B cell (primary cell): ENCODE results near the gene STX1B. TPM values are rescaled to one million over a fixed set of nuclear protein-coding genes. Genes with fewer than 3 reads are reported as not detected.

ENCODE experiments used
- ATAC-seq: fragments of 200-7000 bp; cut with Tn5 transposase; one replicate; pipeline ENCODE4 v1.10.0; 2021; ENCODE audit warnings: low read depth, mild to moderate bottlenecking, moderate number of reproducible peaks, moderate library complexity
- CTCF ChIA-PET: fragments of 350-600 bp; sonication (Branson Sonifier 250); formaldehyde crosslinking; loops from one replicate; lab custom pipeline; 2021; ENCODE audit warnings: antibody characterized with exemption, inconsistent platforms; lab: Charles Lee
- POLR2A ChIA-PET: fragments of 350-600 bp; sonication (Branson Sonifier 250); formaldehyde crosslinking; loops from one replicate; lab custom pipeline; 2021; ENCODE audit warnings: antibody characterized with exemption; lab: Charles Lee
- DNase-seq: peaks from one replicate; pipeline ENCODE4 v3.0.0; 2013
- H2AFZ ChIP-seq: 2 replicates; pipeline ENCODE4 v1.6.1; 2012; ENCODE audit warnings: mild to moderate bottlenecking, low read depth, low read length; ENCODE audit not compliant: insufficient read depth, poor library complexity, severe bottlenecking
- H3K27ac ChIP-seq, 2 donors: 1 replicate in 1 of 2; 2 replicates in 1 of 2; pipeline ENCODE4 v1.5.1; 2012 to 2013; ENCODE audit warnings: low read length in 2 of 2, mild to moderate bottlenecking in 2 of 2, moderate library complexity in 1 of 2
- H3K27me3 ChIP-seq, 4 experiments: fragments of 200-600 bp in 1 of 4; sonication (generic) in 1 of 4; replicated peaks in 1 of 4; 1 replicate in 2 of 4; 2 replicates in 2 of 4; pipeline versions ENCODE4 v1.6.1 to v1.7.0; 2013 to 2016; ENCODE audit warnings: low read length in 3 of 4, mild to moderate bottlenecking in 2 of 4, mixed read lengths in 1 of 4, moderate library complexity in 1 of 4; ENCODE audit not compliant: insufficient read depth in 4 of 4, control insufficient read depth in 3 of 4; ENCODE audit errors: control extremely low read depth in 1 of 4
- H3K36me3 ChIP-seq, 2 experiments: replicated peaks in 1 of 2; 1 replicate in 1 of 2; 2 replicates in 1 of 2; pipeline versions ENCODE4 v1.6.1 to v1.7.1; 2013; ENCODE audit warnings: low read length in 1 of 2; ENCODE audit not compliant: insufficient read depth in 2 of 2, control insufficient read depth in 1 of 2; ENCODE audit errors: control extremely low read depth in 1 of 2, extremely low read depth in 1 of 2
- H3K4me1 ChIP-seq, 2 donors: fragments of 200-600 bp in 1 of 2; sonication (generic) in 1 of 2; 1 replicate in 1 of 2; 2 replicates in 1 of 2; pipeline versions ENCODE4 v1.5.1 to v1.6.1; 2013 to 2017; ENCODE audit warnings: low read length in 2 of 2; ENCODE audit not compliant: control insufficient read depth in 2 of 2, insufficient read depth in 2 of 2
- H3K4me2 ChIP-seq: replicated peaks from 2 replicates; pipeline ENCODE3; 2012; ENCODE audit warnings: mild to moderate bottlenecking, low read depth, low read length; ENCODE audit not compliant: poor library complexity, severe bottlenecking
- H3K4me3 ChIP-seq, 5 experiments: fragments of 200-600 bp in 1 of 5; sonication (generic) in 1 of 5; 1 replicate in 3 of 5; 2 replicates in 2 of 5; pipeline versions ENCODE4 v1.5.1 to v1.7.0; 2011 to 2016; ENCODE audit warnings: low read length in 4 of 5, mild to moderate bottlenecking in 4 of 5, low read depth in 2 of 5, control low read depth in 1 of 5, moderate library complexity in 1 of 5; ENCODE audit not compliant: insufficient read depth in 1 of 5; ENCODE audit errors: control extremely low read depth in 1 of 5, extremely low read depth in 1 of 5
- H3K79me2 ChIP-seq: fragments of 200-600 bp; sonication (generic); one replicate; pipeline ENCODE4 v1.6.0; 2016; ENCODE audit warnings: low read length; ENCODE audit not compliant: control insufficient read depth, insufficient read depth
- H3K9ac ChIP-seq: fragments of 200-600 bp; sonication (generic); 2 replicates; pipeline ENCODE4 v1.6.1; 2017; ENCODE audit warnings: mild to moderate bottlenecking, low read length, moderate library complexity
- H3K9me3 ChIP-seq, 3 donors: one replicate each; pipeline versions ENCODE4 v1.6.1 to v1.7.1; 2013; ENCODE audit warnings: low read length in 2 of 3; ENCODE audit not compliant: control insufficient read depth in 2 of 3, insufficient read depth in 1 of 3; ENCODE audit errors: control extremely low read depth in 1 of 3
- H4K20me1 ChIP-seq: 2 replicates; pipeline ENCODE4 v1.6.0; 2012; ENCODE audit warnings: mild to moderate bottlenecking, low read length; ENCODE audit not compliant: insufficient read depth, control insufficient read depth, poor library complexity, severe bottlenecking
- H3K27ac Mint-ChIP-seq: one replicate; pipeline ENCODE4 v1.8.0; 2021; ENCODE audit warnings: mixed read lengths
- H3K27me3 Mint-ChIP-seq: one replicate; pipeline ENCODE4 v1.8.0; 2021; ENCODE audit warnings: mixed read lengths
- H3K4me1 Mint-ChIP-seq: one replicate; pipeline ENCODE4 v1.8.0; 2021; ENCODE audit warnings: mixed read lengths
- H3K4me3 Mint-ChIP-seq: one replicate; pipeline ENCODE4 v1.8.0; 2021; ENCODE audit warnings: mixed read lengths
- H3K9me3 Mint-ChIP-seq: one replicate; pipeline ENCODE4 v1.8.0; 2022; ENCODE audit warnings: mixed read lengths; ENCODE audit not compliant: insufficient read depth
- EZH2 ChIP-seq: IDR thresholded peaks from 2 replicates; pipeline ENCODE4 v1.6.1; 2012; ENCODE audit warnings: borderline replicate concordance, low read depth, mild to moderate bottlenecking, moderate library complexity, low read length; ENCODE audit not compliant: insufficient read depth, poor library complexity, severe bottlenecking
- WGBS: methylation state at CpG from one replicate; pipeline ENCODE4 v1.1.5; 2013; ENCODE audit warnings: missing lambda C conversion rate; ENCODE audit not compliant: insufficient coverage; 5-methylcytosine and 5-hydroxymethylcytosine counted together
- intact Hi-C: fragments of 100-400 bp; cut with micrococcal nuclease; formaldehyde crosslinking; loops from one replicate; pipeline ENCODE4 v1.10.0; 2022
- polyA plus RNA-seq: library from polyadenylated mRNA; depleted of rRNA; stranded (reverse); fragments of >200 nt; gene quantifications from 2 replicates; pipeline ENCODE4 v1.2.3, GENCODE V29; 2012
- total RNA-seq, 2 donors: library from RNA; stranded (reverse); fragments of 120-200 nt in 1 of 2; gene quantifications; 1 replicate in 1 of 2; 2 replicates in 1 of 2; pipeline versions ENCODE4 v1.2.3 to v1.2.4, GENCODE V29; 2013 to 2022
- TF ChIP-seq, protein P1 (sequence below): fragments of 200-600 bp; IDR thresholded peaks from one replicate; pipeline ENCODE4 v1.8.0; 2022; ENCODE audit warnings: antibody characterized with exemption, mild to moderate bottlenecking

STX1B gene
- total and polyA plus RNA-seq, 2 donors (not counting 1 experiment from before 2014, with no cell fraction given) = 2.1 to 2.2 TPM

DNA sequence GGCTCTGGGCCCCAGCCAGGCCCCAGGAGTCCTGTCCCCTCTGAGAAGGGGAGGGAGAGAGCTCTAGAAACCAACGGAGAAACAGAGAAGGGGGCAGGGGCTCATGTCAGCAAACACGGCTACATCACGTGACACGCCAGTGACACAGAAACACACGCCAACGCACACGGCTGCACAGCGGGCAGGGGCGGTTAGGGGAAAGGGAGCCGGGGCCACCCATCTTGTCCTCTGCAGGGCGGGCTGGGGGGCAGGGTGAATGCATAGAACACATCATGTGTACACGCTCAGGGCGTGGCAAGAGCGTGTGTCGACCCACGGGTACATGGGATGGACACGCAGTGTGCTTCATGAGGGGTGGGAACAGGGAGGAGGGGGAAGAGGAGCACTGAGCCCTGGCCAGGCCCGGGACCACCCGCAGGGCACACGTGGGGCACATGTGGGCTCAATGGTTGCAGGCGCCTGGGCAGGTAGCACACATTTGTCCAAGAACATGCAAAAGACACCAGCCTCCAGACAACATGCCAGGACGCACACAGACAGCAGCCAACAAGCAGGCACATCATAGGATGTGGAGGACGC lies 20.9 kb downstream of the STX1B start:
- Mint-ChIP-seq H3K9me3 (no peaks in the 10 kb centered on the region), H3K4me1 (no peaks in the 10 kb centered on the region), H3K27ac (no peak overlapping the region), H3K27me3 (no peaks in the 10 kb centered on the region), H3K4me3 (no peak overlapping the region)
- no peaks in the 10 kb centered on the region for H3K27me3 ChIP-seq
- no peaks in the 10 kb centered on the region for H3K79me2 ChIP-seq
- no peak overlapping the region for H3K4me3 ChIP-seq
- H3K9me3 ChIP-seq = no peaks in the 10 kb centered on the region
- peaks cover 0 to 1% of the 10 kb centered on the region in 2 experiments for H3K36me3 ChIP-seq
- no peak overlapping the region for H3K4me2 ChIP-seq
- no peak overlapping the region for H3K9ac ChIP-seq
- ChIA-PET CTCF (no interaction called here), POLR2A (no interaction called here)
- H3K27ac ChIP-seq = no peak overlapping the region
- TF ChIP-seq, protein P1, sequence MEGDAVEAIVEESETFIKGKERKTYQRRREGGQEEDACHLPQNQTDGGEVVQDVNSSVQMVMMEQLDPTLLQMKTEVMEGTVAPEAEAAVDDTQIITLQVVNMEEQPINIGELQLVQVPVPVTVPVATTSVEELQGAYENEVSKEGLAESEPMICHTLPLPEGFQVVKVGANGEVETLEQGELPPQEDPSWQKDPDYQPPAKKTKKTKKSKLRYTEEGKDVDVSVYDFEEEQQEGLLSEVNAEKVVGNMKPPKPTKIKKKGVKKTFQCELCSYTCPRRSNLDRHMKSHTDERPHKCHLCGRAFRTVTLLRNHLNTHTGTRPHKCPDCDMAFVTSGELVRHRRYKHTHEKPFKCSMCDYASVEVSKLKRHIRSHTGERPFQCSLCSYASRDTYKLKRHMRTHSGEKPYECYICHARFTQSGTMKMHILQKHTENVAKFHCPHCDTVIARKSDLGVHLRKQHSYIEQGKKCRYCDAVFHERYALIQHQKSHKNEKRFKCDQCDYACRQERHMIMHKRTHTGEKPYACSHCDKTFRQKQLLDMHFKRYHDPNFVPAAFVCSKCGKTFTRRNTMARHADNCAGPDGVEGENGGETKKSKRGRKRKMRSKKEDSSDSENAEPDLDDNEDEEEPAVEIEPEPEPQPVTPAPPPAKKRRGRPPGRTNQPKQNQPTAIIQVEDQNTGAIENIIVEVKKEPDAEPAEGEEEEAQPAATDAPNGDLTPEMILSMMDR = no peak
- TF ChIP-seq EZH2 = no peak
- DNase-seq = no peak
- H3K4me1 ChIP-seq = peaks cover 3 to 6% of the 10 kb centered on the region in 2 donors
- no peak overlapping the region for H2AFZ ChIP-seq
- no peak for ATAC-seq
- 95% methylated on average over 21 of the region's 23 CpGs for WGBS
- intact Hi-C loops = loop anchor here (5.0 kb wide), 1 partner anchor 168 kb away; no protein-coding TSS in a partner anchor
- H4K20me1 ChIP-seq = no peaks in the 10 kb centered on the region

DNA sequence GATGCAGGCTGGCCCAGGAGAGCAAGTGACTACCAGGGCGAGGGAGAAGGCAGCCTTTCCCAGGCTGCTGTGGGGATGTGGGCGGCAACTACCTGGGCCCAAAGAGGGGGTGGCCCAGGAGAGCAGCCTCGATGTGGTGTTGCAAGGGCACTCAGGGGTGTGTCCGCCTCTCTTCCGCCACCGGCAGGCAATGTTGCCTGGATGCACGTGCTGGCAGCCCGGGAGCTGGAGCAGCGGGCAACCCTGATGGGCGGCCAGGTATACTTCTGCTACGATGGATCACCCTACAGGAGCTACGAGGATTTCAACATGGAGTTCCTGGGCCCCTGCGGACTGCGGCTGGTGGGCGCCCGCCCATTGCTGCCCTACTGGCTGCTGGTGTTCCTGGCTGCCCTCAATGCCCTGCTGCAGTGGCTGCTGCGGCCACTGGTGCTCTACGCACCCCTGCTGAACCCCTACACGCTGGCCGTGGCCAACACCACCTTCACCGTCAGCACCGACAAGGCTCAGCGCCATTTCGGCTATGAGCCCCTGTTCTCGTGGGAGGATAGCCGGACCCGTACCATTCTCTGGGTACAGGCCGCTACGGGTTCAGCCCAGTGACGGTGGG lies 22.8 kb downstream of the STX1B start:
- Histone ChIP-seq H3K9ac (no peak overlapping the region), H4K20me1 (no peaks in the 10 kb centered on the region), H3K4me2 (no peak overlapping the region), H3K27me3 (no peaks in the 10 kb centered on the region), H3K9me3 (no peaks in the 10 kb centered on the region), H3K27ac (no peak overlapping the region), H3K4me1 (peaks cover 3 to 6% of the 10 kb centered on the region in 2 donors), H3K4me3 (no peak overlapping the region), H3K36me3 (peaks cover 0 to 13% of the 10 kb centered on the region in 2 experiments), H2AFZ (no peak overlapping the region), H3K79me2 (no peaks in the 10 kb centered on the region)
- no peaks in the 10 kb centered on the region for H3K27me3 Mint-ChIP-seq
- DNase-seq = no peak
- TF ChIP-seq, protein P1 = no peak
- no peak for TF ChIP-seq EZH2
- H3K9me3 Mint-ChIP-seq = no peaks in the 10 kb centered on the region
- H3K4me3 Mint-ChIP-seq = no peak overlapping the region
- H3K4me1 Mint-ChIP-seq = no peaks in the 10 kb centered on the region
- 96% methylated on average over 30 of the region's 30 CpGs for WGBS
- intact Hi-C loops = loop anchor here (5.0 kb wide), 1 partner anchor 170 kb away; no protein-coding TSS in a partner anchor
- POLR2A ChIA-PET = no interaction called here
- no peak overlapping the region for H3K27ac Mint-ChIP-seq
- CTCF ChIA-PET = interaction anchor here (0.6 to 1.3 kb wide), 4 partner anchors 15 to 346 kb away, joined by 3 to 5 read pairs (median 3); no protein-coding TSS in a partner anchor
- no peak for ATAC-seq
